Ecto neural progenitor cell (in vitro differentiated cells): Measurements from ENCODE around the gene ANKRD33B.
"Not testable (repeated sequence)": the region's sequence is repeated elsewhere in the genome, so short reads cannot be mapped to it uniquely, and the experiment has no call there.

Source experiments
- DNase-seq: peaks from one replicate; pipeline ENCODE4 v3.0.0-alpha.2; 2018; ENCODE audit warnings: low spot score

ANKRD33B gene

DNA sequence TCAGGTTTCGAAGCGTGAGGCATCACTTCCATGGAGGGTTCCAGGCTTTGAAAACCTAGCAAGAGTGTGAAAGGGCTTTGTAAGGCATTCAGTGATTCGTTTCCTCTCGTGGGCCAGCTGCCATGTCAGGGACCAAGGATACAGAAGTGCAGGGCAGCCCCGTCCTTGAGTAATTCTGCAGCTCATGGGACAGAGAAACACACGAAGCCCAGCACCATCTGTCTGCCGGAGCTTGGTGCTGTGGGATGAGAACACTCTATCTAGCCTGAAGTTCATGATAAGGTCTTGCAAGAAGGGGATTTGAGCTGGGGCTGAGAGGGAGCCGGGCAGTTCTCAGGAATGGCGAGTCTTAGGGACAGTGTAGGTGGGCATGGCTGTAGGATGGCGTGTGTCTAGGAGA, 55.8 kb downstream of the ANKRD33B start:
- no peak for DNase-seq

- DNase-seq = no peak
These were observed 56.5 kb downstream of the ANKRD33B start for GRCh38 chr5:10620346-10620745.

- no peak for DNase-seq
These were observed 58.0 kb downstream of the ANKRD33B start for GRCh38 chr5:10621832-10622231.

- no peak for DNase-seq
These were observed 58.9 kb downstream of the ANKRD33B start for GRCh38 chr5:10622810-10623209.

DNA sequence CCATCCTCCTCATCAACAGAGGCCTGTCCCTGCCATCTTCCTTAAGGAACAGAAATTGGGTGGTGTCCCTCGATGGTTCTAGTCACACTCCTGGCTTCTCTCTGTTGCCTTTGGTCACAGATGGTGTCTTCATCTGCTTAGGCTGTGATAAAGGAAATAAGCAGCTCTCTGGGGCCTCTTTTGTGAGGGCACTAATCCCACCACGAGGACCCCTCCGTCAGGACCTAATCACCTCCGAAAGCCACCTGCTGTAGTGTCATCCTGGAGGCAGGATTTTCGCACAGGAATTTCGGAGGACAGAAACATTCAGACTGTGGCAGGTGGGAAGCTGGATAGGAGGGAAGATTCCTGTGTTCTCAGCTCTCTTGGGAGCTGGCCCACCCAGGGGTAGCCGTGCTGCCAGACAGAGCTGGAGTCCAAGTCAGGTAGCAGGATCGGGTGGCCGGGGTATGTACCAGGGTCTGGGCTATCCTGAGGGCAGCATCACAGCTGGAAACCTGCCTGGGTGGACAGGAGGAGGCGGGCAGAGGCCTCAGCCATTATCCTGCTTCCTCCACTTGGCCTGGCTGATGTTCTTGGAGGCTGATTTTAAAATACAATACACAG, 59.5 kb downstream of the ANKRD33B start:
- DNase-seq = no peak

DNA sequence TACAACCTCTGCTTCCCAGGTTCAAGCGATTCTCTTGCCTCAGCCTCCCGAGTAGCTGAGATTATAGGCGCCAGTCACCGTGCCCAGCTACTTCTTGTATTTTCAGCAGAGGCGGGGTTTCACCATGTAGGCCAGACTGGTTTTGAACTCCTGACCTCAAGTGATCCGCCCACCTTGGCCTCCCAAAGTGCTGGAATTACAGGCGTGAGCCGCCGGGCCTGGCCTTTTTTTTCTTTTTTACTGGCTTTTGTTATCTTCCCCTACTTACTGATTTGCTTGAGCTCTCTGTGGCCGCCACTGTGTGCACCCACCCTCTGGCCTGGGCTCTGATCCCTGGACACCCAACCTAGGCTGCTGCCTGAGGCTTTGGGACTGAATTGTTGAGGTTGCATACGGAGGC, 60.3 kb downstream of the ANKRD33B start:
- no peak for DNase-seq

DNA sequence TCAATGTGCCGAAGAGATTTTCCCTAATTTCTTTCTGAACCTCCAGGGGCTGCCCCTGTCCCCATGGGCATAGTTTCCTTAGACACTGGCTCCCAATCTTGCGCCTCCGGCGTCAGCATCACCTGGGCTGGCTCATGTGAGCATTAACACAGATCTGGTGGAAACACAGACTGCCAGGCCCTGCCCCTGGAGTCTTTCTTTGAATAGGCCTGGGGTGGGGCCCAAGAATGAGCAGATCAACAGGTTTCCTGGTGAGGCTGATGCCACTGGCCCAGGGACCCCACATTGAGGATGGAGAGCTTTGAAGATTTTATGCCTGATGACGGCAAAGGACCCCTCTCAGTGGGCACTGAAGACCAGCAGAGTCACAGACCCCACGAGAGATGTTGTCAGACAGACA, 60.8 kb downstream of the ANKRD33B start:
- no peak for DNase-seq

DNA sequence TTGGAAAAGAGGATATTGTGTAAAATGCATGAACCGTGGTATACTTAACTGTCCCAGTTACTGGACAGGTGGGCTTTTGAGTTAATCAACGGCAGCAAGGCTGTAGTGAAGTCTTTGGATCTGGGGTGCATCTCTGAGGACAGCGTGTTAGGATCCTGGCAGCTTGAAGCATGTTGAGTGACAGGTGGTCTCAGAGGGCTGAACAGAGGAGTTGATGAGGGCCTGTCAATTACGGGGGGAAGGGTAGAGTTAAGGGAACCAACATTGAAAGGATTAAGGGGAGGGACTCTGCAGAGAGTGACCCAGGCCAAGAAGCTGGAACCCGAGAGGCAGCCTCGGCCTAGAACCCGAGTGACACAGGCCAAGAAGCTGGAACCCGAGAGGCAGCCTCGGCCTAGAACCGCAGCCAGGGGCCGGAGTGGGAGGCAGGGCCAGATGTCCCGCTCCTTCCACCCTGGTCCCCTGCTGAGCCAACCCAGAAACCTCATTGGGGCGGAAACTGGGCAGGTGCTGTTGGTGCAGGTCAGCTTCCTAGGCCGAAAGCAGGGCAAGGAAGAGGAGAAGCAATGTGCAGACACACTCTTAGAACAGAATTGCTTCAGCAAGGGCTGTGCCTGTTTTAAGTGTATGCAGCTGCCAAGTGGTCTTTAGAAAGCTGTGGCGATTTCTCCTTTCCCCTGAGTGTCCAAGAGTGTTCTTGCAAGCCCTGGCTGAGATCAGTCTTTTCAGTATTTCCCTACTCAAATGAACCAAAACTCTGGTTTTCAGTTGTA, 62.0 kb downstream of the ANKRD33B start:
- DNase-seq = no peak

GRCh38 chr5:10626473-10627013, 62.7 kb downstream of the ANKRD33B start:
- DNase-seq = no peak

GRCh38 chr5:10627160-10627701, 63.4 kb downstream of the ANKRD33B start:
- DNase-seq = no peak

- DNase-seq = no peak
These were observed 64.7 kb downstream of the ANKRD33B start for GRCh38 chr5:10628601-10629000.

DNA sequence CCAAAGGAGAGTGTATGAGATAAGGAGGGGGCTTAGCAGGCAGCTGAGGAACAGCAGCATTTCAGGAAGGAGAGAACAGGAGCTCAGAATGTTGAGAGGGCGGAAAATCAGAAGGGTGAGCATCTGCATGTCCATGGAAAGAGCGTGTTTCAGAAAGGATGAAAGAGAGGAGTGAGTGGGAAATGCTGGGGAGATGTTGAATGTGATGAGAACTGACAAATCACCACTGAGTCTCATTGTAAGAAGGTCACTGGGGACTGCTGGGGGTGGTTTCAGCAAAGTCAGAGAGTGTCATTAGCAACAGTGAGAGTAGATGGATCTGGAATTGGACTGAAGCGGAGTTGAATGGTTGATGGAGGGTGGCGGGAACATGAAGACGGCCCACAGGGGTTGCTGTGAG, 65.8 kb downstream of the ANKRD33B start:
- no peak for DNase-seq

- no peak for DNase-seq
These were observed 66.3 kb downstream of the ANKRD33B start for GRCh38 chr5:10630126-10630525.

- not testable (repeated sequence) for DNase-seq
These were observed 66.9 kb downstream of the ANKRD33B start for GRCh38 chr5:10630744-10631143.

GRCh38 chr5:10631316-10631996, 67.6 kb downstream of the ANKRD33B start:
- DNase-seq = no peak

- no peak for DNase-seq
These were observed 68.4 kb downstream of the ANKRD33B start for GRCh38 chr5:10632110-10632761.

- no peak for DNase-seq
These were observed 69.6 kb downstream of the ANKRD33B start for GRCh38 chr5:10633271-10634049.

- no peak for DNase-seq
These were observed 70.2 kb downstream of the ANKRD33B start for GRCh38 chr5:10634050-10634449.

GRCh38 chr5:10634562-10634961, 70.7 kb downstream of the ANKRD33B start:
- no peak for DNase-seq

- no peak for DNase-seq
These were observed 71.5 kb downstream of the ANKRD33B start for GRCh38 chr5:10635257-10635866.

GRCh38 chr5:10635867-10636350, 72.0 kb downstream of the ANKRD33B start:
- DNase-seq = no peak
